ENCODE results near the gene IDH3B.

DNA sequence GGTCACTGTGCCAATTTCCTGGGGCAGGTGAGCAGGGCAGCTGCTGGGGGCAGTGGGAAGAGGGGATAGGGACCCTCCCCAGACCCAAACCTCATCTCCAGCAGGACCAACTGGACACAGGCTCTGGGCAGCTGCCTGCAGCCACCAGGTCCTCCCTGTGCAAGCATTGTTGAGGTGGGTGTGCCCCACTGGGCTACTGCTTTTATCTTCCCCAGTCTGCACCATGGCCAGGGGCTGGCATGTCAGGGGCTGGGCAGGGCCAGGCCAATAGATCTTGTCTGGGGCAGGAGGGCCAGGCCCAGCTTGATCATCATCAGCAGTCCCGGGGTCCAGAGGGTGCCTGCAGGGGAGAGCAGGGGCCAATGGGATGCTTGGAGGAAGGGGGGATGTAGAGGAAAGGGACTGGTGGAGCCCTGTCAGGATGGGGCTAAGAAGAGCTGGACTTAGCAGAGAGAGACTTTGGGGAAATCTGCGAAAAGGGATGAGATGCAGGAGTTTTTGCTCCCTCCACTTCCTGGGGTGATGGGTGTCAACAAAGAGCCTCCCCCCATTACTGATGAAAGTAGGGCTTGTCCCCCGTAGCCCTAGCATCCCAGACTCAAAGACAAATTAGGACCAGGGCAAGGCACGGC is 34.3 kb upstream of the IDH3B start:
- TF ChIP-seq, protein P1, sequence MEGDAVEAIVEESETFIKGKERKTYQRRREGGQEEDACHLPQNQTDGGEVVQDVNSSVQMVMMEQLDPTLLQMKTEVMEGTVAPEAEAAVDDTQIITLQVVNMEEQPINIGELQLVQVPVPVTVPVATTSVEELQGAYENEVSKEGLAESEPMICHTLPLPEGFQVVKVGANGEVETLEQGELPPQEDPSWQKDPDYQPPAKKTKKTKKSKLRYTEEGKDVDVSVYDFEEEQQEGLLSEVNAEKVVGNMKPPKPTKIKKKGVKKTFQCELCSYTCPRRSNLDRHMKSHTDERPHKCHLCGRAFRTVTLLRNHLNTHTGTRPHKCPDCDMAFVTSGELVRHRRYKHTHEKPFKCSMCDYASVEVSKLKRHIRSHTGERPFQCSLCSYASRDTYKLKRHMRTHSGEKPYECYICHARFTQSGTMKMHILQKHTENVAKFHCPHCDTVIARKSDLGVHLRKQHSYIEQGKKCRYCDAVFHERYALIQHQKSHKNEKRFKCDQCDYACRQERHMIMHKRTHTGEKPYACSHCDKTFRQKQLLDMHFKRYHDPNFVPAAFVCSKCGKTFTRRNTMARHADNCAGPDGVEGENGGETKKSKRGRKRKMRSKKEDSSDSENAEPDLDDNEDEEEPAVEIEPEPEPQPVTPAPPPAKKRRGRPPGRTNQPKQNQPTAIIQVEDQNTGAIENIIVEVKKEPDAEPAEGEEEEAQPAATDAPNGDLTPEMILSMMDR (IDR thresholded peaks at IDR 0.05; ENCODE audit: control extremely low read depth in 1 of 3, insufficient read depth in 1 of 3, low read depth in 1 of 3, low read length in 3 of 3) = no peak
- TF ChIP-seq CEBPB (IDR thresholded peaks at IDR 0.05; ENCODE audit: low read depth, low read length) = no peak

Measured in H1 (cell line).